ENCODE results near the gene NBAS. TPM values are rescaled to one million over a fixed set of nuclear protein-coding genes. Genes with fewer than 3 reads are reported as not detected.

Gene NBAS
- total and polyA plus RNA-seq, 9 donors, result 25.8 to 48.9 (median 43.4) TPM

DNA sequence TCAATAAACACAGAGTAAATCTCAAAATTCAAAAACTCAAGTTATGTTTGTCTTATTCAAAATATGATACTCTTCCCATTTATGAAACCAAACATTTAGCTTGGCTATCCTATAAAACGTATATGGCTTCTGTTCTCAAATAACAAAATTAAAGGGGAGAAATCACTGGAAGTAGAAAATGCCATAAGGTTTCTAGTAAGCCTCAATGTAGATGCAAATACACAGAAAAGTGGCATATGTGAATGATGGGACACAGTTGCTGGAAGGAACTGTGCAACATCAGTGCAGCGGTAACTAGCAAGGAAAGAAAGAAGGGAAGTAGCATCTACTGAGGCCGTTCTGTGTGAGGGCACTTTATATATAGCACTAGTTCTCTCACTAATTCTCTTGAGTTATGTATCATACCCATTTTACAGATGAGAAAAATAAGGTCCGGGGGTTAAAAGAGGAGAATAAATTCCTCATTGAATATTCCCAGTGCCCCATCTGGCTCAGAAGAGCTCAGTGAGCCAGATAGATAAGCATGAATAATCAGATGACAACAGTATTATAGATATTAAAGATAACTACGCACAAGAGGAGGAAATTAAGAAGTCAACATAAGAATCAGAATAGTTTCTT lies 27.2 kb downstream of the NBAS start:
- no peaks in the 10 kb centered on the region for H3K36me3 ChIP-seq
- H3K4me3 ChIP-seq, result no peak overlapping the region
- H3K4me1 ChIP-seq (ENCODE audit: insufficient read depth), result no peaks in the 10 kb centered on the region
- H3K27ac ChIP-seq, result no peak overlapping the region
- no peak for DNase-seq
- H3K27me3 ChIP-seq, result no peaks in the 10 kb centered on the region
- TF ChIP-seq, protein P1, sequence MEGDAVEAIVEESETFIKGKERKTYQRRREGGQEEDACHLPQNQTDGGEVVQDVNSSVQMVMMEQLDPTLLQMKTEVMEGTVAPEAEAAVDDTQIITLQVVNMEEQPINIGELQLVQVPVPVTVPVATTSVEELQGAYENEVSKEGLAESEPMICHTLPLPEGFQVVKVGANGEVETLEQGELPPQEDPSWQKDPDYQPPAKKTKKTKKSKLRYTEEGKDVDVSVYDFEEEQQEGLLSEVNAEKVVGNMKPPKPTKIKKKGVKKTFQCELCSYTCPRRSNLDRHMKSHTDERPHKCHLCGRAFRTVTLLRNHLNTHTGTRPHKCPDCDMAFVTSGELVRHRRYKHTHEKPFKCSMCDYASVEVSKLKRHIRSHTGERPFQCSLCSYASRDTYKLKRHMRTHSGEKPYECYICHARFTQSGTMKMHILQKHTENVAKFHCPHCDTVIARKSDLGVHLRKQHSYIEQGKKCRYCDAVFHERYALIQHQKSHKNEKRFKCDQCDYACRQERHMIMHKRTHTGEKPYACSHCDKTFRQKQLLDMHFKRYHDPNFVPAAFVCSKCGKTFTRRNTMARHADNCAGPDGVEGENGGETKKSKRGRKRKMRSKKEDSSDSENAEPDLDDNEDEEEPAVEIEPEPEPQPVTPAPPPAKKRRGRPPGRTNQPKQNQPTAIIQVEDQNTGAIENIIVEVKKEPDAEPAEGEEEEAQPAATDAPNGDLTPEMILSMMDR (IDR thresholded peaks at IDR 0.05), result no peak
- TF ChIP-seq EP300 (IDR thresholded peaks at IDR 0.05) (no peak), POLR2A (IDR thresholded peaks at IDR 0.05) (no peak)
- H3K9me3 ChIP-seq, result no peaks in the 10 kb centered on the region
- WGBS, 3 donors, result 95 to 96% (median 96%) methylated on average over 5 of the region's 5 CpGs
- intact Hi-C loops (cut with DNase I), result no loop called here

DNA sequence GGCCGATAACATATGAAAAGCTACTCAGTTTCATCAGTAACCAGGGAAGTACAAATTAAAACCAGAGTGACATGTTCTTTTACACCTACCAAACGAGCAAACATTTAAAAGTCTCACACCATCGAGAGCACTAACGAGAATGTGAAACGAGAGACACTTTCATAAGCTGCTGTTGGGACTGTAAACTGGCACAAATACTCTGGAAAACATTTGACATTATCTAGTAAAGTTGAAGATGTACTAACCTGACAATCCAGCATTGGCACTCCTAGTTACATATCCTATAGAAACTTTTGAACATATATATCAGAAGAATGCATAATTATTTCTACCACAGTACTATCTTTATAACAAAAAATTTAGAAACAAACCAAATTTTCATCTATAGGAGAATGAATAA lies 28.1 kb downstream of the NBAS start:
- Histone ChIP-seq H3K27ac (no peak overlapping the region), H3K4me3 (no peak overlapping the region), H3K4me1 (ENCODE audit: insufficient read depth) (no peaks in the 10 kb centered on the region), H3K9me3 (no peaks in the 10 kb centered on the region), H3K36me3 (no peaks in the 10 kb centered on the region), H3K27me3 (no peaks in the 10 kb centered on the region)
- 91 to 93% (median 92%) methylated on average over 5 of the region's 5 CpGs for WGBS, 3 donors
- no peak for DNase-seq
- intact Hi-C loops (cut with DNase I), result no loop called here
- no peak for TF ChIP-seq EP300 (IDR thresholded peaks at IDR 0.05)

DNA sequence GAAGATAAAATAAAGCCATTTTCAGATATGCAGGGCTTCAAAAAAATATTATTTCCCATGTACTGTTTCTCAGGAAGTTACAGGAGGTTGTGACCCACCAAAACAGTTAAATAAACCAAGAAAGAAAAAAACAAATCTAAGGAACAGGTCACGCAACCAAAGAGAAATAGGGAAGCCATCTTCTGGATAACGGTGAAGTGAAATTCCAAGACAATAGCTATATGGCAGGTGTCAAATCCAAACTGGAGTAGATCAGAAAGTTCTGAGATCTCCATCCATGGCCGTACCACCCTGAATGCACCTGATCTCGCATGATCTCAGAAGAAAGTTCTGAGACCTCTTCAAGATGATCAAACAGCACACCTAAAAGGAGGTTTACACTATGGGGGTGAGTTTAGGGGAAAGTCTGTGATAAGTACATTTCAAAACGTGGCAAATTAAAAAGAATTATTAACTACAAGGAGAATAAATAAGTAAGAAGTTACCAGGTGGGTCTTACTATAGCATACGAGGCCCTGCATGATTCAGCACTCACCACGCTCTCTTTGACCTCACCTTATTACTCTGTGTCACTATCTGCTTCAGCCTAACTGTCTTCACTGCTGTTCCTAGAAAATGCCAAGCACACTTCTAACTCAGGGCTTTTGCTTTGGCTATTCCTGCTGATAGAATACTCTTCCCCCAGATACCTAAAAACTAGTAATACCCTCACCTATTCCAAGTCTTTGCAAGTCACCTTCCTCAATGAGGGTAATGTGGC lies 29.9 kb downstream of the NBAS start:
- Histone ChIP-seq H3K9me3 (no peaks in the 10 kb centered on the region), H3K27ac (no peak overlapping the region), H3K4me3 (no peak overlapping the region), H3K4me1 (ENCODE audit: insufficient read depth) (no peaks in the 10 kb centered on the region), H3K36me3 (no peaks in the 10 kb centered on the region), H3K27me3 (no peaks in the 10 kb centered on the region)
- intact Hi-C loops (cut with DNase I), result no loop called here
- WGBS, 3 donors, result 91 to 96% (median 93%) methylated on average over 7 of the region's 7 CpGs
- TF ChIP-seq EP300 (IDR thresholded peaks at IDR 0.05) (no peak), POLR2A (IDR thresholded peaks at IDR 0.05) (no peak)
- TF ChIP-seq, protein P1 (IDR thresholded peaks at IDR 0.05), result no peak
- DNase-seq, result no peak

DNA sequence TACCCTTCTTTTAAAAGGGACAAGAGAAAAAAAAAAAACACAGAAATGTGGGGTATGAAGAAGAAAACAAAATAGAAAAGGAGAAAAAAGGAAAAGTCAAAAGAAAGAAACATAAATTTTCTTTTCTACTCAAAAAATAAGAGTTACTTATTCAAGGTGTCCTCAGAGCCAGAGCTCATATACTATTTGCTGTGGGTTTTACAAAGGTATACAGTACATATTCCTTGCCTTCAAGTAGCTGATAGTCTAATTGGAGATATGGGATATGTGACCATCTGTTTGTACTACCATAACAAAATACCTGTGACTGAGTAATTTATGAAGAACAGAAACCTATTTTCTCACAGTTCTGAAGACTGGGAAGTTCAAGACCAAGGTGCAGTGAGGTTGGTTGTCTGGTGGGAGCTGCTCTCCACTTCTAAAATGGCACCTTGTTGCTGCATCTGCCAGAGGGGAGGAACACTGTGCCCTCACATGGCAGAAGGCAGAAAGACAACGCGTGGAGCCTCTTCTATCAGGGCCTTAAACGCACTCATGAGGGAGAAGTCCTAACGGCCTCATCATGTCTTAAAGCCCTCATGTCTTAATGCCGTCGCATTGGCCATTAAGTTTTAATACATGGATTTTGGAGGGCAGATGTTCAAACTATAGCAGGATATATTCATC lies 33.9 kb downstream of the NBAS start:
- H3K36me3 ChIP-seq, result no peaks in the 10 kb centered on the region
- WGBS, 3 donors, result 89 to 91% (median 90%) methylated on average over 6 of the region's 6 CpGs
- H3K27ac ChIP-seq, result no peak overlapping the region
- intact Hi-C loops (cut with DNase I), result no loop called here
- no peaks in the 10 kb centered on the region for H3K4me1 ChIP-seq (ENCODE audit: insufficient read depth)
- TF ChIP-seq POLR2A (IDR thresholded peaks at IDR 0.05), result no peak
- TF ChIP-seq EP300 (IDR thresholded peaks at IDR 0.05), result no peak
- TF ChIP-seq, protein P1 (IDR thresholded peaks at IDR 0.05), result no peak
- no peak overlapping the region for H3K4me3 ChIP-seq
- no peaks in the 10 kb centered on the region for H3K9me3 ChIP-seq
- no peak for DNase-seq
- no peaks in the 10 kb centered on the region for H3K27me3 ChIP-seq

All from ovary (tissue), 9 donors.